K562 (cell line): Measurements from ENCODE around the gene SLC43A1. TPM values are rescaled to one million over a fixed set of nuclear protein-coding genes. Genes with fewer than 3 reads are reported as not detected.

Source experiments
- ATF7 ChIP-seq: fragments of 450-650 bp; IDR thresholded peaks from 2 replicates; pipeline ENCODE4 v1.7.1; 2014; ENCODE audit warnings: mild to moderate bottlenecking, moderate library complexity
- BHLHE40 ChIP-seq: IDR thresholded peaks from 2 replicates; pipeline ENCODE4 v1.6.1; 2011; ENCODE audit warnings: low read length, improper control_type of control experiment
- CTCFL ChIP-seq: IDR thresholded peaks from 2 replicates; pipeline ENCODE4 v1.6.1; 2011; ENCODE audit warnings: borderline replicate concordance, low read depth, mild to moderate bottlenecking, moderate library complexity, low read length; ENCODE audit not compliant: insufficient read depth, poor library complexity, severe bottlenecking
- JUND ChIP-seq, 2 experiments: IDR thresholded peaks; 2 replicates in 1 of 2; 3 replicates in 1 of 2; pipeline ENCODE4 v1.6.1; 2011; ENCODE audit warnings: borderline replicate concordance in 2 of 2, low read depth in 2 of 2, low read length in 2 of 2, improper control_type of control experiment in 1 of 2, missing biosample characterization in 1 of 2, missing genetic modification characterization in 1 of 2, missing genetic modification reagents in 1 of 2
- L3MBTL2 ChIP-seq: fragments of 450-650 bp; IDR thresholded peaks from 2 replicates; pipeline ENCODE4 v1.6.1; 2016; ENCODE audit warnings: mild to moderate bottlenecking, moderate library complexity
- NFIC ChIP-seq: fragments of 450-650 bp; IDR thresholded peaks from 2 replicates; pipeline ENCODE4 v1.6.1; 2017; ENCODE audit warnings: mild to moderate bottlenecking, inconsistent platforms
- REST ChIP-seq, 2 experiments: fragments of 450-650 bp; formaldehyde crosslinking in 1 of 2; IDR thresholded peaks; 2 replicates each; pipeline versions ENCODE4 v1.4.0 to v1.6.1; 2014 to 2020; ENCODE audit warnings: mild to moderate bottlenecking in 2 of 2, borderline replicate concordance in 1 of 2, low read depth in 1 of 2
- TCF3 ChIP-seq: sonication (generic); formaldehyde crosslinking; IDR thresholded peaks from 2 replicates; pipeline ENCODE4 v1.4.0; 2020; ENCODE audit warnings: mild to moderate bottlenecking, missing genetic modification reagents
- UBTF ChIP-seq, 2 experiments: IDR thresholded peaks; 2 replicates each; pipeline ENCODE4 v1.6.1; 2012; ENCODE audit warnings: improper control_type of control experiment in 2 of 2, low read depth in 2 of 2, low read length in 2 of 2, borderline replicate concordance in 1 of 2
- ZBTB26 ChIP-seq: fragments of 450-650 bp; formaldehyde crosslinking; IDR thresholded peaks from 2 replicates; pipeline ENCODE4 v1.4.0; 2022; ENCODE audit warnings: missing genetic modification characterization
- ZNF133 ChIP-seq: fragments of 250-450 bp; sonication (Bioruptor Pico); IDR thresholded peaks from 2 replicates; pipeline ENCODE4 v1.4.0; 2020; ENCODE audit warnings: mild to moderate bottlenecking
- ZNF316 ChIP-seq: fragments of 450-650 bp; IDR thresholded peaks from 2 replicates; pipeline ENCODE4 v1.6.1; 2016
- polyA plus RNA-seq, 8 experiments: library from polyadenylated mRNA; depleted of rRNA in 4 of 8; stranded (reverse) in 5 of 8; unstranded in 3 of 8; fragments of >200 nt; fragmentation: Nextera tagmentation in 2 of 8; fragmentation: Illumina TruSeq in 1 of 8; extraction: Ambion mirVana in 2 of 8; extraction: Trizol in 1 of 8; gene quantifications; 2 replicates each; pipeline versions ENCODE4 v1.2.1 to v1.2.3, GENCODE V29; 2011 to 2014; ENCODE audit warnings: inconsistent platforms in 1 of 8, missing spikeins in 1 of 8
- total RNA-seq, 7 experiments: library from RNA; depleted of rRNA in 6 of 7; stranded (reverse); fragments of >200 nt in 6 of 7; fragmentation: Illumina TruSeq in 2 of 7; extraction: Trizol in 2 of 7; gene quantifications; 2 replicates each; pipeline versions ENCODE4 v1.2.1 to v1.2.3, GENCODE V29; 2011 to 2021; ENCODE audit warnings: low replicate concordance in 1 of 7

The SLC43A1 gene
- total and polyA plus RNA-seq, 9 of the 15 experiments (the other 6 are each of a cell fraction or from before 2014, with no cell fraction given): 2.6 to 41.8 (median 24.6) TPM

GRCh38 chr11:57456960-57457642, 58.4 kb downstream of the SLC43A1 start (continued):
- TF ChIP-seq REST (IDR thresholded peaks at IDR 0.05; ENCODE audit: borderline replicate concordance) (peak; percentile 87), REST (CRISPR knock-in tag; IDR thresholded peaks at IDR 0.05; ENCODE audit: low read depth) (no peak), ZBTB26 (CRISPR knock-in tag) (no peak), JUND (IDR thresholded peaks at IDR 0.05; ENCODE audit: borderline replicate concordance, low read depth, low read length) (peak; percentile 65), JUND (tag; IDR thresholded peaks at IDR 0.05; ENCODE audit: borderline replicate concordance, low read depth, low read length) (peak; percentile 29; the same call in 1 of the 3 replicates), TCF3 (0 out of 2 replicates have a peak, but pooled peaks have one; percentile 6), ZNF316 (no peak), NFIC (no peak), BHLHE40 (peak; percentile 17; the same call in 1 of the 2 replicates), UBTF (IDR thresholded peaks at IDR 0.05; ENCODE audit: borderline replicate concordance in 1 of 2, low read depth in 2 of 2, low read length in 2 of 2) (0 out of 4 replicates have a peak, but pooled peaks of 1 of the 2 experiments have one; percentile 54), ATF7 (peak; percentile 37; the same call in 1 of the 2 replicates), L3MBTL2 (peak; percentile 42; the same call in 1 of the 2 replicates), ZNF133 (CRISPR knock-in tag) (no peak), CTCFL (peak; percentile 80)
